Colon (tissue), 2 donors: ENCODE data around the gene CHID1.

Experiments
- FAIRE-seq: peaks from 2 replicates; lab custom pipeline; 2012; peaks lifted over from hg19 to GRCh38; lab: Jason Lieb, UNC
- donor health status: control.
- donor health status: control.

Gene CHID1

GRCh38 chr11:863023-863909 lies 47.3 kb downstream of the CHID1 start:
- no peak for FAIRE-seq

- no peak for FAIRE-seq
Measured at GRCh38 chr11:862696-863022, 48.0 kb downstream of the CHID1 start.

- FAIRE-seq, result no peak
Measured at GRCh38 chr11:862081-862661, 48.4 kb downstream of the CHID1 start.

GRCh38 chr11:861105-861479 lies 49.5 kb downstream of the CHID1 start:
- FAIRE-seq, result no peak

GRCh38 chr11:860234-861104 lies 50.1 kb downstream of the CHID1 start:
- no peak for FAIRE-seq

GRCh38 chr11:859394-860131 lies 51.0 kb downstream of the CHID1 start:
- no peak for FAIRE-seq

GRCh38 chr11:858762-859339 lies 51.8 kb downstream of the CHID1 start:
- FAIRE-seq, result no peak

- FAIRE-seq, result no peak
Measured at GRCh38 chr11:858053-858761, 52.4 kb downstream of the CHID1 start.

GRCh38 chr11:856397-856796 lies 54.2 kb downstream of the CHID1 start:
- FAIRE-seq, result no peak

- FAIRE-seq, result no peak
Measured at GRCh38 chr11:855796-856195, 54.8 kb downstream of the CHID1 start.

- no peak for FAIRE-seq
Measured at GRCh38 chr11:855330-855674, 55.3 kb downstream of the CHID1 start.

GRCh38 chr11:854601-855329 lies 55.8 kb downstream of the CHID1 start:
- FAIRE-seq, result no peak

- FAIRE-seq, result no peak
Measured at GRCh38 chr11:853682-854448, 56.7 kb downstream of the CHID1 start.

GRCh38 chr11:852762-853161 lies 57.8 kb downstream of the CHID1 start:
- FAIRE-seq, result no peak

GRCh38 chr11:850775-851763 lies 59.5 kb downstream of the CHID1 start:
- FAIRE-seq, result no peak

GRCh38 chr11:849951-850774 lies 60.4 kb downstream of the CHID1 start:
- FAIRE-seq, result no peak

- FAIRE-seq, result no peak
Measured at GRCh38 chr11:849104-849824, 61.3 kb downstream of the CHID1 start.
